ENCODE measurements around the gene RNF220.

- TF ChIP-seq CTCF (IDR thresholded peaks at IDR 0.05) (no peak), CREM (CRISPR knock-in tag; IDR thresholded peaks at IDR 0.05) (no peak), E2F5 (CRISPR knock-in tag; IDR thresholded peaks at IDR 0.05) (no peak)
These were observed 239.8 kb downstream of the RNF220 start for GRCh38 chr1:44644806-44645205.

Data from WTC11 (cell line).